Measurements from ENCODE around the gene CISH. TPM values are rescaled to one million over a fixed set of nuclear protein-coding genes. Genes with fewer than 3 reads are reported as not detected.
A peak's percentile ranks its signal among the peaks of the same experiment; 100 is the strongest.

Gene CISH
- total and polyA plus RNA-seq, 10 of the 15 experiments (the other 5 are each of a cell fraction or from before 2014, with no cell fraction given), result 0.21 to 4.4 (median 1.8) TPM

DNA sequence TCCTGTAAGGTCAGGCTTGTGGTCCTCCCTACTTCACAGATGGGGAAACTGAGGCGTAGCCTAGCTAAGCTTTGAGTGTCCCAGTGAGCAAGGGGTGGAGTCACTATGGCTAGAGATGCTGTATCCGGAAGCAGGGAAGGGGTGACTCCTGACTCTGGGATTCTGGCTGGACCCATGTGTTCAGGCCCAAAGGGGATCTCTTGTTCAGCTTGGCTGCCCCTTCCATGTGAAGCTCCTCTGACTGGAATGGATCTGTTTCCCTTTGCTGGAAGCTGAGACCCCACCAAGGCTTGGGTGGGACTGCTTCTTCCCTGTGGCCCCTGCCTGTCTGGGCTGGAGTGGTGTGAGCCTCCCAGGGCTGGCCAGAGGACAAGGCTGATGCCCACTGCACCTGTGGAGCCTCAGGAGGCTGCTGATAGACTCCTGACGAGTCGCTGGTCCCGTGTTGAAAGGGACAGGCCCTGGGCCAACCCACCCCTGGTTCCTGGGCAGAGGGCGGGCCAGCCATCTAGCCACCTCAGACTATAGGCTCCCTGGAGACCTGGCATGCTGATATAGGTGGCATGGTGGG, 6.4 kb upstream of the CISH start:
- intact Hi-C loops (cut with micrococcal nuclease; ENCODE audit: unreplicated experiment), result loop anchor here (2.0 to 5.0 kb wide), 5 partner anchors 353 to 1064 kb away; partner anchors contain the start of gene MANF

More for the DNA sequence above, 6.4 kb upstream of the CISH start:
- Histone ChIP-seq H3K36me3 (ENCODE audit: control insufficient read depth in 2 of 2, insufficient read depth in 2 of 2, low read length in 1 of 2) (no peaks in the 10 kb centered on the region), H4K20me1 (ENCODE audit: control insufficient read depth, insufficient read depth) (no peaks in the 10 kb centered on the region), H3K9ac (ENCODE audit: control insufficient read depth, insufficient read depth, low read length) (peak overlapping the region; percentile 70), H3K4me3 (peak overlapping the region; percentile 87), H3K79me2 (ENCODE audit: control insufficient read depth, insufficient read depth, low read length) (peaks cover 4% of the 10 kb centered on the region), H3K4me2 (ENCODE audit: control insufficient read depth, insufficient read depth) (peak overlapping the region; percentile 92), H3K27ac (ENCODE audit: control insufficient read depth, insufficient read depth) (peak overlapping the region; percentile 0; the same call in 1 of the 2 replicates), H3K4me1 (ENCODE audit: control insufficient read depth, insufficient read depth, low read length) (peaks cover 17% of the 10 kb centered on the region), H3K27me3 (replicated peaks in 1 of 2; ENCODE audit: control insufficient read depth in 2 of 2, insufficient read depth in 2 of 2, low read length in 1 of 2) (no peaks in the 10 kb centered on the region), H2AFZ (ENCODE audit: control insufficient read depth, low read depth, low read length) (peak overlapping the region; percentile 89), H3K9me3 (replicated peaks; ENCODE audit: control insufficient read depth, insufficient read depth, low read length) (no peaks in the 10 kb centered on the region)
- BruUV-seq (replicated peaks), result TSS peak; percentile 49
- ChIA-PET POLR2A (interaction anchor here (0.5 to 3.6 kb wide), 4 partner anchors 48 to 965 kb away, joined by 3 to 16 read pairs (median 6); partner anchors contain the start of genes C3orf18 and HEMK1), CTCF (interaction anchor here (0.6 to 13.9 kb wide), 10 partner anchors 8 to 1501 kb away, joined by 3 to 410 read pairs (median 6); partner anchors contain the start of genes C3orf18 and HEMK1), RAD21 (ENCODE audit: unreplicated experiment) (interaction anchor here (0.6 to 12.9 kb wide), 9 partner anchors 10 to 882 kb away, joined by 3 to 244 read pairs (median 14); partner anchors contain the start of gene HEMK1), SMC1A (ENCODE audit: uncharacterized antibody, unreplicated experiment) (interaction anchor here (1.1 to 11.4 kb wide), 3 partner anchors 10 to 36 kb away, joined by 5 to 186 read pairs (median 81); no protein-coding TSS in a partner anchor)
- TF ChIP-seq BCL3 (IDR thresholded peaks at IDR 0.05; ENCODE audit: borderline replicate concordance, insufficient read depth, low read depth, low read length, poor library complexity, severe bottlenecking), result no peak
- ATAC-seq, result no peak
- in situ Hi-C loops (cut with MboI), result loop anchor here (5.0 to 25.0 kb wide), 2 partner anchors 759 to 1069 kb away; no protein-coding TSS in a partner anchor
- DNase-seq (ENCODE audit: low read depth, low spot score), result no peak
- WGBS (ENCODE audit: insufficient coverage, insufficient replicate concordance, low lambda C conversion rate, missing lambda C conversion rate), result 47% methylated on average over 6 of the region's 6 CpGs
- no peak for FAIRE-seq

Measured in GM12878 (cell line).